HG02852 (cell line): ENCODE data around the gene TSEN2.

Experiments used
- ATAC-seq: cut with Tn5 transposase; IDR thresholded peaks from one replicate; pipeline ENCODE4 v1.9.1; 2021; ENCODE audit warnings: mild to moderate bottlenecking, moderate library complexity; ENCODE audit not compliant: unreplicated experiment

The TSEN2 gene

DNA sequence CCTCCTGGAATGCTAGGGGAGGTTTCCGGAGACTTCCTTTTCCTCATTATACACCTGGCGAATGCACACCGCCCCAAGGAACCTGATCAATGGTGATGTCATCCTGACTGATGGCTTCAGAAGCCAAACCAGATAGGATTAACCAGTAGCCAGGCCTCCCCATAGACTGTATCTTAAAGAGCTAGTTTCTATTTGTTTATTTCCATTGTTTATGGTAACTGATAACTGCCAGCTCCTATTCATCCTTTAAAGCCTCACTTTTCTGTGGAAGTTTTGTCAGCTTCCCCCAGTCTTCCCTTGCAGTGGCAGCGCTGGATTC lies 61.2 kb downstream of the TSEN2 start, which contains the start of gene MKRN2OS:
Gene MKRN2OS (minus strand): TSS at position 27 of the 319 bp plus-strand sequence. CDS start 35 bp downstream, outside the sequence.
- ATAC-seq, result no peak

DNA sequence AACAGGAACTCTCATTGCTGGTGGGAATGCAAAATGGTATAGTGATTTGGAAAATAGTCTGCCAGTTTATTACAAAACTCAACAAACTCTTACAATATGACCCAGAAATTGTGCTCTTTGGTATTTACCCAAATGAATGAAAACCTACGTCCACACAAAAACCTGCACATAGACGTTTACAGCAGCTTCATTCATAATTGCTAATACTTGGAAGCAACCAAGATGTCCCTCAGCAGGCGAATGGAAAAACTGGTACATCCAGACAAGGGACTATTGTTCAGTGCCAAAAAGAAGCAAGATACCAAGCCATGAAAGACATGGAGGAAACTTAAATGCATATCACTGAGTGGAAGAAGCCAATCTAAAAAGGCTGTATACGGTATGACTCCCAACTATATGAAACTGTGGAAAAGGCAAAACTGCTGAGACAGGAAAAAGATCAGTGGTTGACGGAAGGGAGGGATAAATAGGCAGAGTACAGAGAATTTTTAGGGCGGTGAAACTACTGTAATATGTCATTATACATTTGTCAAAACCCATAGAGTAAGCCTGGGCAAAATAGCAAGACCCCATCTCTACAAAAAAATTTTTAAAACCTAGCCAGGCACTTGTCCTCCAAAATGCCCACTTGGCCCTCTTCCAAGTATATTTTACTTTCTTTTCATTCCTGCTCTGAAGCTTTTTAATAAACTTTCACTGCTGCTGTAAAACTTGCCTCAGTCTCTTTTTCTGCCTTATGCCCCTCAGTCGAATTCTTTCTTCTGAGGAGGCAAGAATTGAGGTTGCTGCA lies 65.9 kb downstream of the TSEN2 start:
- no peak for ATAC-seq

- ATAC-seq, result no peak
Measured at GRCh38 chr3:12553921-12554391, 69.7 kb downstream of the TSEN2 start.

DNA sequence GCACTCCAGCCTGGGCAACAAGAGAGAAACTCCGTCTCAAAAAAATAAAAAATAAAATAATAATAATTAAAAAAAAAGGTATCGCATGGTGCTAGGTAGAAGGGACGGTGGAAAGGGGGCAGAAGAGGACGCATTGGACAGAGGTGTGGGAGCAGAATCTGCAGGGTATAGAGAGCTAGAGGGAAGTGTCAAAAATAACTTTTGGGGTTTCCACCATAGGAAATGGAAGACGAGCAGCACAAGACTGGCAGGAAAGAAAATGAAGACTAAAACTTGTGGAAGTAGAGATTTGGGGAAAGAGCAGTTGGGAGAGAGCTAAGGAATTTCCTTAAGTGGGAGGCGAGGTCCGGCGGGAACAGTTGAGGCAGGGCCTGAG lies 72.0 kb downstream of the TSEN2 start:
- ATAC-seq, result no peak

- ATAC-seq, result peak; percentile 77
Measured at GRCh38 chr3:12556690-12557472, 72.6 kb downstream of the TSEN2 start, which contains the start of gene MKRN2. MKRN2 (plus strand) TSS chr3:12557087; CDS start chr3:12557151, 64 bp downstream.

DNA sequence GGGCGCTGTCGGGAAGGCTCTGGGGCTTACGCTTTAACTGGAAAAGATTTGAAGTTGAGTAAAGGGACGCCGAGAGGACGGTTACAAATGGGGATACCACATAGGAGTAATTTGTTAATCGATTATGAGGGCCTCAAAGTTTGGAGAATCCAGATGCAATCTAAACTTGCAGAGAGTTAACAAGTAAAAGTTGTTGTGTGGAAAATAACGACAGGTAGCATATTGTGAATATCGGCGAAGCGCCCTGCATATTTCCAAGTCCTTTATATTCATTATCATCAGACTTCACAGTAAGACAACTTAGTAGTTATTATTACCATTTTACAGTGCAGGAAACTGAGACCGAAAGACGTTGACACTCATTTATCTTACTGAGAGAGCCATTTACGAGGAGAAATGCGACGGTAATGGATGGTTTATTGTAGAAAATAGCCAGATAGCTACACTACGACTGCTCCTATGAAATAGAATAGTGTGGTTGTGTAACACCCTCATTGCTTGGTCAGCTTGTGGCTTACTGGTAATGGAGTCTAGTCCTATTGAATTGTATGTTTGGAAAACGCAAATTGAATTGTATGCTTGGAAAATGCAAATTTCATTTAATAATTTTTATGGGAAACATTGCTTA lies 73.3 kb downstream of the TSEN2 start:
- no peak for ATAC-seq

GRCh38 chr3:12558706-12559105 lies 74.4 kb downstream of the TSEN2 start:
- no peak for ATAC-seq

GRCh38 chr3:12559520-12559919 lies 75.2 kb downstream of the TSEN2 start:
- ATAC-seq, result no peak

DNA sequence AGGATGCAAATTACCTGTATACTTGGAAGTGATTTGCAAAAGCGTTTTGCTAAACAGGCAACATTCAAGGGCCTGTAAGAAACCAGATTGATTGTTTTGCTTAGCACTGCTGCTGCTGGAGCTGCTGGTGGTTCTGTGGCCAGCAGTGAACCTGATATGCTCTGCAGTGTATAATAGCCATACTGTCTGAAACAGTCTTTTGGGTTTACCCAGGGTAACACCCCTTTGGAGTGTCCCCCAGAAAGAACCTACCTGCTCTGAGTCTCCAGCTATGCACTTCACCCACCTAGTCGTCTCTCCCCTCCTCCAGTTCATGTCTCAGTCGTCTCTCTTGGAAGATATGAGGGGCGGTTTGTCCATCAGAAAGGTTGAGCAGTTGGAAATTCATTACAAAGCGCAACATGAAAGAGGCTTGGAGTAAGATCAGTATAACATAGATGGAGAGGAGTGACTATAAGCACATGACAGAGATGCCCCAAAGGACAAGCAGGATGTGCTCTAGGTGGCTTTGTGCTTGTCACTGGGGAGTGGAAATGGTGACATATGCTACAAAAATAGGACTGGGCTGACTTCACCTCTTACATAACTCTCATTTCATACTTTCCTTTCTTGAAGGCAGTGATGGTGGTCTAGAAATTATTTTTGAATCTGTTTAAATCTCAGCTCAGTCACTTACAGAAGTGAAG lies 76.4 kb downstream of the TSEN2 start:
- no peak for ATAC-seq

DNA sequence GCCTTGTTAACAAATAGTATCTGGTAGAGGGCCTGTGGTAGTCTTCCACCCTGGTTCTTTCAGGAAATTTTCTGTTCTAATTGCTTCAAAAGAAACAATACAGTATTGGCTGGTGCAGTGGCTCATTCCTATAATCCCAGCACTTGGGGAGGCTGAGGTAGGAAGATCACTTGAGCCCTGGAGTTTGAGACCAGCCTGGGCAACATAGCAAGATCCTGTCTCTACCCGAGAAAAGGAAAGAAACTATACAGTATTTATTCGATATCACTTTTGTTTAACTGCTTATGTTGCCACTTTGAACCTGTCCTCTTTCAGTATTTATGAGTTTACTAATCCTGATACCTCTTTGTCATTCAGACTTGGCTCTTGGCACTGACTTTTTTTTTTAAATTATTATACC lies 77.1 kb downstream of the TSEN2 start:
- ATAC-seq, result no peak

GRCh38 chr3:12562451-12562850 lies 78.2 kb downstream of the TSEN2 start:
- ATAC-seq, result no peak

DNA sequence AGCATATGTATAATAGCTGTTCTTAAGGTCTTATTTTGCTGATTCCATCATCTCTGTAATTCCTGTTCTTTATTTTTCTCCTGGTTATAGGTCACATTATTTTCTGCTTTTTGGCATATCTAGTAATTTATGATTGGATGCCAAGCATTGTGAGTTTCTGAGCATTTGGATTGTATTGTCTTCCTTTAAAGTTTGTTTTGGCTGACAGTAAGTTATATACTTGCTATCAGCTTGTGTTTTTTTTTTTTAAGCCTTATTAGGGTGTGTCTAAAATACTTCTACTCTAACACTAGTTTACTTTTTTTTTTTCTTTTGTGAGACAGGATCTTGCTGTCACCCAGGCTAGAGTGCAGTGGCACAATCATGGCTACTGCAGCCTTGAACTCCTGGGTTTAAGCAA lies 82.7 kb downstream of the TSEN2 start:
- ATAC-seq, result no peak

GRCh38 chr3:12568747-12569146 lies 84.5 kb downstream of the TSEN2 start:
- ATAC-seq, result no peak

DNA sequence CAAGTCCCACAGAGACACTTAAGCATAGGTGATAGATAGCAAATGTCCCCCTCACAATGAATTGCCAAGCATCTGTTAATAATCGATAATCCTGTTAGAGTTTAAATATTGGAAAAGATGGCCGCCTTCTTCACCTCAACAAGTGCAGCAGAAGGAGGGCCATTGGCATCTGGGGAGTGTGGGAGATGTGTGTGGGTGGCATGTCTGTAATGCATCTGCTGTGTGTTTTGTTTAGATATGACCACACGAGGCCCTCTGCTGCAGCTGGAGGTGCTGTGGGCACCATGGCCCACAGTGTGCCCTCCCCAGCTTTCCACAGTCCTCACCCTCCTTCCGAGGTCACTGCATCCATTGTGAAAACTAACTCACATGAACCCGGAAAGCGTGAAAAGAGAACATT lies 85.6 kb downstream of the TSEN2 start:
- ATAC-seq, result no peak

- ATAC-seq, result no peak
Measured at GRCh38 chr3:12571986-12572385, 87.7 kb downstream of the TSEN2 start.

- ATAC-seq, result no peak
Measured at GRCh38 chr3:12574131-12574530, 89.9 kb downstream of the TSEN2 start.

DNA sequence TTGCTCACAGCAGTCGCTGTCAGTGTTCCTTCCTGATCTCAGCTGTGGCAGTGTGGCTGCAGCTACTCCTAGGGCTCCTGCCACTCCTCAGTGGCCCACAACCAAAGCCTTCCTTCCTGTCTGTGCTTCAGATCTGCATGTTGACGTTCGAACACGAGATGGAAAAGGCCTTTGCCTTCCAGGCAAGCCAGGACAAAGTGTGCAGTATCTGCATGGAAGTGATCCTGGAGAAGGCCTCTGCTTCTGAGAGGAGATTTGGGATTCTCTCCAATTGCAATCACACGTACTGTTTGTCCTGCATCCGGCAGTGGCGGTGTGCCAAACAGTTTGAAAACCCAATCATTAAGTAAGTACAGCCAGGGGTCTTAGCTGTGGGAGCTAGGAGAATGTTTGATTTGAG lies 90.4 kb downstream of the TSEN2 start:
- ATAC-seq, result no peak

DNA sequence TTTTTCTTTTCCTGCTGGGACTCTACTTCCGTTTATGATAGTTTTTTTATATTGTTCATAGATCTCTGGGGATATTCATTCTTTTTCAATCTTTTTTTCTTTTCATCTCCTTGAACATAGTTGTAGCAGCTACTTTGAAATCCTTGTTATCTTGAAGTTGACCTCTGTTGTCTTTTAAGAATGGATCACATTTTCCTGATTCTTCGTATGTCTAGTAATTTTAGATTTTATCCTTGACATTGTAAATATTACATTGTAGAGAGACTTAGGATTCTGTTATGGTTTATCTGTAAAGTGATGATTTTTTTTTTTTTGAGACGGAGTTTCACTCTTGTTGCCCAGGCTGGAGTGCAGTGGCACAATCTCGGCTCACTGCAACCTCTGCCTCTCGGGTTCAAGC lies 93.1 kb downstream of the TSEN2 start:
- no peak for ATAC-seq

GRCh38 chr3:12578742-12579141 lies 94.5 kb downstream of the TSEN2 start:
- no peak for ATAC-seq

DNA sequence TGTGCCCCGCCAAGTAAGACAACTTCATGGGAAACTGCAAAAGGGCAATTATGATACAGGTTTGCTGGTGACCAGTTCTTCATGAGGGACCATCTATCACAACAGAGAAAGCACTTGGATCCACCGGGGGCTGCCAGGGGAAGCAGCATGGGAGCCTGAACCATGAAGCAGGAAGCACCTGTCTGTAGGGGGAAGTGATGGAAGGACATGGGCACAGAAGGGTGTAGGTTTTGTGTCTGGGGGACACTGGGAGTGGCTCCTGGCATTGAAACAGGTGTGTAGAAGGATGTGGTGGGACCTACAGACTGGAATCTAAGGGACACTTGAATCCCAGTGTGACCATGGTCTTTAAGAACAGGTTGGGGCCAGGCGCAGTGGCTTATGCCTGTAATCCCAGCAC lies 95.2 kb downstream of the TSEN2 start:
- no peak for ATAC-seq

GRCh38 chr3:12579905-12580304 lies 95.6 kb downstream of the TSEN2 start:
- no peak for ATAC-seq
